Nephron progenitor cell (in vitro differentiated cells): ENCODE measurements around the gene JMJD1C.
"Not testable (repeated sequence)": the region's sequence is repeated elsewhere in the genome, so short reads cannot be mapped to it uniquely, and the experiment has no call there.

Experiments
- DNase-seq: peaks from one replicate; pipeline ENCODE4 v3.0.0; 2021
- H3K27ac Mint-ChIP-seq: 2 replicates; pipeline ENCODE4 v1.8.0; 2021; ENCODE audit warnings: mild to moderate bottlenecking, moderate library complexity, mixed read lengths
- H3K27me3 Mint-ChIP-seq: 2 replicates; pipeline ENCODE4 v1.8.0; 2021; ENCODE audit warnings: mild to moderate bottlenecking, low read depth, mixed read lengths; ENCODE audit not compliant: poor library complexity
- H3K36me3 Mint-ChIP-seq: 2 replicates; pipeline ENCODE4 v1.8.0; 2021; ENCODE audit warnings: low read depth, mixed read lengths
- H3K4me1 Mint-ChIP-seq: 2 replicates; pipeline ENCODE4 v1.8.0; 2021; ENCODE audit warnings: mixed read lengths
- H3K4me3 Mint-ChIP-seq: 2 replicates; pipeline ENCODE4 v1.8.0; 2021; ENCODE audit warnings: mild to moderate bottlenecking, moderate library complexity, mixed read lengths
- H3K9me3 Mint-ChIP-seq: 2 replicates; pipeline ENCODE4 v1.8.0; 2021; ENCODE audit warnings: mild to moderate bottlenecking, moderate library complexity, mixed read lengths
- CTCF ChIP-seq: fragments of 200-600 bp; sonication (generic); IDR thresholded peaks from 2 replicates; pipeline ENCODE4 v1.5.0; 2021; ENCODE audit warnings: antibody characterized with exemption

Gene JMJD1C

GRCh38 chr10:63286340-63286739 lies 179.4 kb downstream of the JMJD1C start:
- peaks cover 8% of the 10 kb centered on the region for H3K9me3 Mint-ChIP-seq
- H3K4me1 Mint-ChIP-seq, result no peaks in the 10 kb centered on the region
- no peak overlapping the region for H3K4me3 Mint-ChIP-seq
- no peaks in the 10 kb centered on the region for H3K27me3 Mint-ChIP-seq
- H3K36me3 Mint-ChIP-seq, result peaks cover 31% of the 10 kb centered on the region
- H3K27ac Mint-ChIP-seq, result peak overlapping the region; percentile 13
- no peak for TF ChIP-seq CTCF
- no peak for DNase-seq

GRCh38 chr10:63283901-63284300 lies 181.9 kb downstream of the JMJD1C start:
- H3K4me1 Mint-ChIP-seq, H3K27me3 Mint-ChIP-seq, H3K4me3 Mint-ChIP-seq, H3K9me3 Mint-ChIP-seq, DNase-seq: not testable (repeated sequence)
- Mint-ChIP-seq H3K27ac (peak overlapping the region; percentile 16), H3K36me3 (peaks cover 48% of the 10 kb centered on the region)

DNA sequence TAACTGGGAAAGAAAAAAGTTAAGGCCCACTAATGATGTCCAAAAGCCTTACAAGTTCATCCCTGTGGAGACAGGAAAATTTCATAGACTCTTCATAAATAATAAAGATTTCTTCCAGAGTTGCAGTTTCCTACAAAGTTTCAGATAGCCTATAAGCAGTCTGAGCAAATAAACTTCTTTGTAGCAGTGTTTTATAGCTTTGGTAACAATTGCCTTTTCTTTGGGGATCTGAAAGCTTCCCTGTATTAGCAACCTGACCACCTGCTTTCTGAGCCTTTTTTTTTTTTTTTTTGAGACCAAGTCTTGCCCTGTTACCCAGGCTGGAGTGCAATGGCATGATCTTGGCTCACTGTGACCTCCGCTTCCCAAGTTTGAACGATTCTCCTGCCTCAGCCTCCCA lies 182.7 kb downstream of the JMJD1C start:
- Mint-ChIP-seq H3K9me3 (peaks cover 8% of the 10 kb centered on the region), H3K4me1 (no peaks in the 10 kb centered on the region), H3K36me3 (peaks cover 48% of the 10 kb centered on the region), H3K27me3 (no peaks in the 10 kb centered on the region), H3K4me3 (no peak overlapping the region), H3K27ac (peak overlapping the region; percentile 59)
- no peak for DNase-seq
- no peak for TF ChIP-seq CTCF

DNA sequence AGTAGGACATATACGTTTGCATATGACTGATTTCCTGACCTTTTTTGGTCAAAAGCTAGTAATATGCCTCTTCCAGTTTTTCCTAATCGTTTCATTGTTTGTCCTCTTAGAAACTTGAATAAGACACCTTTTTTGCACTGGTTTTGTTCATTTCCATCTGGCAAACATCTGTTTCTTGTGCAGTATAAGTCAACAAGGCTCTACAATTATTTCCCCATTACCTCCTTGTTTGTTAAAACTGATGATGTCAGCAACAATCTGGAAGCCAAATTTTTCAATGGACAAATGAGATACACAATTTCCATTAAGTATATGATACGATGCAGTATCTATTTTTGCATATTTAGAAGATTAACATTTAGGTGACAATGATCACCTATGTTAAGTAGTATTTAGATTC lies 183.8 kb downstream of the JMJD1C start:
- TF ChIP-seq CTCF, result no peak
- H3K4me3 Mint-ChIP-seq, result no peak overlapping the region
- H3K36me3 Mint-ChIP-seq, result peaks cover 48% of the 10 kb centered on the region
- no peak overlapping the region for H3K27ac Mint-ChIP-seq
- H3K27me3 Mint-ChIP-seq, result no peaks in the 10 kb centered on the region
- H3K4me1 Mint-ChIP-seq, result no peaks in the 10 kb centered on the region
- DNase-seq, result no peak
- peaks cover 8% of the 10 kb centered on the region for H3K9me3 Mint-ChIP-seq

DNA sequence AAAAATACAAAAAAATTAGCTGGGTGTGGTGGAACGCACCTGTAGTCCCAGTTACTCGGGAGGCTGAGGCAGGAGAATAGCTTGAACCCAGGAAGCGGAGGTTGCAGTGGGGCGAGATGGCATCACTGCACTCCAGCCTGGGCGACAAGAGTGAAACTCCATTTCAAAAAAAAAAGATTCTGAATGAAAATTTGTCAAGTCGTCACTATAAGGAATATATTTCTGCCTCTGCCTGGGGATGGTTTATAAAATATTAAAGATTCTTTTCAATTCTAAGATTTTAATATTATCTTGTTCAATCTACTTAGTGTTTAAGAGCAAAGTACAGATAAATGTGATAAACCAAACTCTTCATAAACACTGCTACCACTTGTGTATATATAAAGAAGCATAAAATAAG lies 185.4 kb downstream of the JMJD1C start:
- no peaks in the 10 kb centered on the region for H3K27me3 Mint-ChIP-seq
- H3K36me3 Mint-ChIP-seq, result peaks cover 48% of the 10 kb centered on the region
- no peak for TF ChIP-seq CTCF
- peaks cover 8% of the 10 kb centered on the region for H3K9me3 Mint-ChIP-seq
- no peak for DNase-seq
- no peak overlapping the region for H3K4me3 Mint-ChIP-seq
- no peak overlapping the region for H3K27ac Mint-ChIP-seq
- no peaks in the 10 kb centered on the region for H3K4me1 Mint-ChIP-seq

GRCh38 chr10:63275094-63275493 lies 190.7 kb downstream of the JMJD1C start:
- no peak for TF ChIP-seq CTCF
- H3K4me3 Mint-ChIP-seq, result no peak overlapping the region
- peaks cover 13% of the 10 kb centered on the region for H3K4me1 Mint-ChIP-seq

More at GRCh38 chr10:63275094-63275493, 190.7 kb downstream of the JMJD1C start:
- H3K27me3 Mint-ChIP-seq, result no peaks in the 10 kb centered on the region
- H3K9me3 Mint-ChIP-seq, result no peaks in the 10 kb centered on the region
- H3K36me3 Mint-ChIP-seq, result peaks cover 8% of the 10 kb centered on the region
- no peak for DNase-seq
- H3K27ac Mint-ChIP-seq, result no peak overlapping the region
